ENCODE data around the gene SORCS2. TPM values are rescaled to one million over a fixed set of nuclear protein-coding genes. Genes with fewer than 3 reads are reported as not detected.

SORCS2 gene
- total and polyA plus RNA-seq, 2 of the 13 experiments (the other 11 are each of a cell fraction or from before 2014, with no cell fraction given) = 0.82 to 1.0 TPM

GRCh38 chr4:7359400-7360062 lies 167.2 kb downstream of the SORCS2 start:
- intact Hi-C loops (cut with micrococcal nuclease; ENCODE audit: unreplicated experiment) (no loop called here), in situ Hi-C loops (cut with HindIII; ENCODE audit: extremely low pct_ligation_motif_present, low pct_unique_long_range_greater_than_20kb) (no loop called here)
- BruUV-seq (replicated peaks) = no TSS peak
- 63% methylated on average over 13 of the region's 13 CpGs for WGBS (ENCODE audit: low lambda C conversion rate)
- DNase-seq (ENCODE audit: low spot score) = no peak
- no peak overlapping the region for H3K4me3 ChIP-seq (replicated peaks in 1 of 3; ENCODE audit: insufficient read depth in 1 of 3, low read depth in 2 of 3, low read length in 3 of 3)
- TF ChIP-seq, protein P1, sequence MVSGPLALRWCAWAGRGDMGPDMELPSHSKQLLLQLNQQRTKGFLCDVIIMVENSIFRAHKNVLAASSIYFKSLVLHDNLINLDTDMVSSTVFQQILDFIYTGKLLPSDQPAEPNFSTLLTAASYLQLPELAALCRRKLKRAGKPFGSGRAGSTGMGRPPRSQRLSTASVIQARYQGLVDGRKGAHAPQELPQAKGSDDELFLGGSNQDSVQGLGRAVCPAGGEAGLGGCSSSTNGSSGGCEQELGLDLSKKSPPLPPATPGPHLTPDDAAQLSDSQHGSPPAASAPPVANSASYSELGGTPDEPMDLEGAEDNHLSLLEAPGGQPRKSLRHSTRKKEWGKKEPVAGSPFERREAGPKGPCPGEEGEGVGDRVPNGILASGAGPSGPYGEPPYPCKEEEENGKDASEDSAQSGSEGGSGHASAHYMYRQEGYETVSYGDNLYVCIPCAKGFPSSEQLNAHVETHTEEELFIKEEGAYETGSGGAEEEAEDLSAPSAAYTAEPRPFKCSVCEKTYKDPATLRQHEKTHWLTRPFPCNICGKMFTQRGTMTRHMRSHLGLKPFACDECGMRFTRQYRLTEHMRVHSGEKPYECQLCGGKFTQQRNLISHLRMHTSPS (CRISPR knock-in tag; IDR thresholded peaks at IDR 0.05; ENCODE audit: low read depth) = no peak
- TF ChIP-seq ZMYM3 (CRISPR knock-in tag; IDR thresholded peaks at IDR 0.05) (no peak), CREB1 (IDR thresholded peaks at IDR 0.05) (no peak), CREB1 (CRISPR knock-in tag; IDR thresholded peaks at IDR 0.05) (no peak), MZF1 (CRISPR knock-in tag; IDR thresholded peaks at IDR 0.05; ENCODE audit: borderline replicate concordance) (no peak), CBX2 (IDR thresholded peaks at IDR 0.05; ENCODE audit: low read depth, low read length) (no peak), CBX2 (CRISPR knock-in tag; IDR thresholded peaks at IDR 0.05; ENCODE audit: low read depth) (no peak), DMAP1 (CRISPR knock-in tag; IDR thresholded peaks at IDR 0.05) (no peak), ZNF792 (CRISPR knock-in tag; IDR thresholded peaks at IDR 0.05) (no peak)
- TF ChIP-seq, protein P2, sequence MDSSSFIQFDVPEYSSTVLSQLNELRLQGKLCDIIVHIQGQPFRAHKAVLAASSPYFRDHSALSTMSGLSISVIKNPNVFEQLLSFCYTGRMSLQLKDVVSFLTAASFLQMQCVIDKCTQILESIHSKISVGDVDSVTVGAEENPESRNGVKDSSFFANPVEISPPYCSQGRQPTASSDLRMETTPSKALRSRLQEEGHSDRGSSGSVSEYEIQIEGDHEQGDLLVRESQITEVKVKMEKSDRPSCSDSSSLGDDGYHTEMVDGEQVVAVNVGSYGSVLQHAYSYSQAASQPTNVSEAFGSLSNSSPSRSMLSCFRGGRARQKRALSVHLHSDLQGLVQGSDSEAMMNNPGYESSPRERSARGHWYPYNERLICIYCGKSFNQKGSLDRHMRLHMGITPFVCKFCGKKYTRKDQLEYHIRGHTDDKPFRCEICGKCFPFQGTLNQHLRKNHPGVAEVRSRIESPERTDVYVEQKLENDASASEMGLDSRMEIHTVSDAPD (CRISPR knock-in tag; IDR thresholded peaks at IDR 0.05) = no peak
- POLR2A ChIA-PET = no interaction called here
- CTCF ChIA-PET (ENCODE audit: low intra/inter-chr PET ratio, low total read pairs) = no interaction called here
- FAIRE-seq = no peak
- no peak for ATAC-seq
- H3K4me2 ChIP-seq (ENCODE audit: low read depth, low read length) = no peak overlapping the region
- peaks cover 1 to 10% of the 10 kb centered on the region in 2 experiments; a peak in 4 of 5 replicates for H3K27me3 ChIP-seq (ENCODE audit: control insufficient read depth in 1 of 2, insufficient read depth in 2 of 2, low read length in 2 of 2)
- H3K9ac ChIP-seq (ENCODE audit: insufficient read depth, low read depth, low read length) = no peak overlapping the region
- H3K27ac ChIP-seq (ENCODE audit: extremely low read length, insufficient read depth, low read length) = no peak overlapping the region
- H2AFZ ChIP-seq (ENCODE audit: low read length) = no peak overlapping the region
- H3K36me3 ChIP-seq (replicated peaks in 1 of 2; ENCODE audit: control insufficient read depth in 1 of 2, insufficient read depth in 2 of 2, low read length in 2 of 2) = no peaks in the 10 kb centered on the region
- no peaks in the 10 kb centered on the region for H4K20me1 ChIP-seq (ENCODE audit: insufficient read depth, low read length)
- H3K9me3 ChIP-seq (ENCODE audit: low read length) = no peaks in the 10 kb centered on the region
- no peaks in the 10 kb centered on the region for H3K4me1 ChIP-seq (ENCODE audit: insufficient read depth, low read length)
- no peaks in the 10 kb centered on the region for H3K79me2 ChIP-seq (ENCODE audit: insufficient read depth, low read length)
